Ammon's horn (tissue), 1 donor: ENCODE measurements around the gene PPP1R15B.

Source experiments
- DNase-seq: peaks from one replicate; pipeline ENCODE4 v3.0.0-alpha.2; 2016; ENCODE audit warnings: low spot score

Gene PPP1R15B

GRCh38 chr1:204420039-204421004, 8.7 kb upstream of the PPP1R15B start:
- no peak for DNase-seq

GRCh38 chr1:204419064-204419403, 7.4 kb upstream of the PPP1R15B start:
- no peak for DNase-seq

- no peak for DNase-seq
Measured at GRCh38 chr1:204418174-204419063, 6.8 kb upstream of the PPP1R15B start.

GRCh38 chr1:204417074-204417997, 5.7 kb upstream of the PPP1R15B start:
- DNase-seq: peak; percentile 72

GRCh38 chr1:204416589-204417073, 5.0 kb upstream of the PPP1R15B start:
- no peak for DNase-seq

- DNase-seq: no peak
Measured at GRCh38 chr1:204415351-204415750, 3.7 kb upstream of the PPP1R15B start.

GRCh38 chr1:204414016-204414415, 2.4 kb upstream of the PPP1R15B start:
- no peak for DNase-seq

GRCh38 chr1:204413170-204413535, 1.5 kb upstream of the PPP1R15B start:
- no peak for DNase-seq

GRCh38 chr1:204410688-204411450, 748 bp downstream of the PPP1R15B start:
- peak; percentile 50 for DNase-seq

GRCh38 chr1:204409836-204410687, 1.6 kb downstream of the PPP1R15B start:
- DNase-seq: no peak

GRCh38 chr1:204409123-204409522, 2.5 kb downstream of the PPP1R15B start:
- no peak for DNase-seq

- DNase-seq: no peak
Measured at GRCh38 chr1:204408602-204409001, 3.0 kb downstream of the PPP1R15B start.

- peak; percentile 85 for DNase-seq
Measured at GRCh38 chr1:204408074-204408507, 3.5 kb downstream of the PPP1R15B start.

- DNase-seq: no peak
Measured at GRCh38 chr1:204407295-204407971, 4.2 kb downstream of the PPP1R15B start.

- no peak for DNase-seq
Measured at GRCh38 chr1:204406621-204407020, 5.0 kb downstream of the PPP1R15B start.

- DNase-seq: no peak
Measured at GRCh38 chr1:204405988-204406387, 5.6 kb downstream of the PPP1R15B start.

GRCh38 chr1:204404629-204405028, 7.0 kb downstream of the PPP1R15B start:
- no peak for DNase-seq

- DNase-seq: no peak
Measured at GRCh38 chr1:204402391-204402790, 9.2 kb downstream of the PPP1R15B start.

- no peak for DNase-seq
Measured at GRCh38 chr1:204401730-204402129, 9.9 kb downstream of the PPP1R15B start.
